UCSD-AML1 (cell line): Measurements from ENCODE around the gene TBC1D22A.
"Not testable (repeated sequence)": the region's sequence is repeated elsewhere in the genome, so short reads cannot be mapped to it uniquely, and the experiment has no call there.

Source experiments
- DNase-seq: peaks from one replicate; lab custom pipeline; 2025; ENCODE audit not compliant: unreplicated experiment; lab: John Stamatoyannopoulos, UW

Gene TBC1D22A

DNA sequence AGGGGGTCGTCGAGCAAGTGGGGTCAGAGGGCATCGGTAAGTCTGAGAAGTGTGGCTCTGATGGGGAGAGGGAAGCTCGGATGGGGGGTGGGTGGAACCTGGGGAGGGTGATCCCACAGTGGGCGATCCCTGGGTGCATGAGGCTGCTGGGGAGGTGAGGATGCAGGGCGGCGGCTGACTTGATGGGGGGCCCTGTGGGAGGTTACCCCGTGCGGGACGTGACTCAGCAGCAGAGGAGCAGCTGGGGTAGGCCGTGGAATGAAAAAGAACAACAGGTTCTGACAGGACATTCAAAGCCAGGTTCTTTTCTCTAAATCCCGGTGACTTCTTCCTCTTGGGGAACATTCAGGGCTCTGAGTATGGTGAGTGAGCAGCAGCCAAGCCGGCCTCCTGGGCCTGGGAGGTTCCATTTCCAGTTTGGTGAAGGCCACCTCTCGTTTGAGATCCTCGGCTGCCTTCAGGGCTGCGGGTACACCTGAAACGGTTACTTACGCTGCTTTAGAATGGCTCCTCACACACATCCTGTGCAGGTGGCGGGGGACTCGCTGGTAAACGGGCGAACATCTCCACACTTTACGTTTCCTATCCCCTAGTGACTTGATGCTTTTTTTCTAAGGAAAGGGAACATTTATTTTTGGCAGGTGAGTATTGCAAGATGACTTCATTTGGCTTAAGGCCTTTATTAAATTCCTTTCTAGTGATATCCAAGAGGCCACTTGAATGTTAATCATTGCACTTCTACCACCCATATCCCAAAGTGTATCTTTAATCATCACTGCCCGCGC lies 278.2 kb downstream of the TBC1D22A start:
- DNase-seq = no peak

DNA sequence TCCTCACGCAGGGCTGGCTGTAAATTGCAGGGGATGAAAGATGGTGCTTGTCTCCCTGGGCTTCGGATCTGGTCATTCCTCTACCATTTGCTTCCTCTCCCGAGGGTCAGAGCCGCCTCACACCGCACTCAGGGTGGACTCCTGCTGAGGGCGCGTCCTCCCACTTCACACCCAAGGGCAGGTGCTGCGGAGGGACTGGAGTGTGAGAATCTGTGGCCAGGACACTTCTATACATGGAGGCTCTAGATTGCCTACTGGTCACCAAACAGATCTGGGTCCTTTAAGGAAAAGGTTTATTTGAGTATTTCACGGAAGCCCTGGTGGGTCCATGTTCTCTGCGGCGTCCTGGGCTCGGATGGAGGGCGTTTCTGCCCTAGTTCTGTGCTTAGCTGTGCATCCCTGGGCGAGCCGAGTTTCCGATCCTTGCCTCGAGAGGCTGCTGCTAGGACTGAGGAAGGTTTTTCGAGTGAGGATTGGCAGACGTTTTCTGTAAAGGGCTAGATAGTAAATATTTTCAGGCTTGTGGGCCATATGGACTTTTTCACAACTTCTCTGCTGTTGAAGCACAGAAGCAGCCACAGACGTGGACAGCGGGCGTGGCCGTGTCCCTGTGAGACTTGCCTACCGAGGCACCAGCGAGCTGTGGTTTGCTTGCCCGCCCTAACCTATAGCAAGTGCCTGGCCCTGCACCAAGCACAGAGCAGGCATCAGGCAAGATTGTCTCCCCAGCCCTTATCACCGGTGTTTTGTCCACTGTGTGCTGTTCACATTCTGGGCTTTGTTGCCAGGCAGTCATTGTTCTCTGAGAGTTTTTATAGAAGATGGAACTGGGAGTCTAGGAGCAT lies 279.0 kb downstream of the TBC1D22A start:
- DNase-seq = no peak

DNA sequence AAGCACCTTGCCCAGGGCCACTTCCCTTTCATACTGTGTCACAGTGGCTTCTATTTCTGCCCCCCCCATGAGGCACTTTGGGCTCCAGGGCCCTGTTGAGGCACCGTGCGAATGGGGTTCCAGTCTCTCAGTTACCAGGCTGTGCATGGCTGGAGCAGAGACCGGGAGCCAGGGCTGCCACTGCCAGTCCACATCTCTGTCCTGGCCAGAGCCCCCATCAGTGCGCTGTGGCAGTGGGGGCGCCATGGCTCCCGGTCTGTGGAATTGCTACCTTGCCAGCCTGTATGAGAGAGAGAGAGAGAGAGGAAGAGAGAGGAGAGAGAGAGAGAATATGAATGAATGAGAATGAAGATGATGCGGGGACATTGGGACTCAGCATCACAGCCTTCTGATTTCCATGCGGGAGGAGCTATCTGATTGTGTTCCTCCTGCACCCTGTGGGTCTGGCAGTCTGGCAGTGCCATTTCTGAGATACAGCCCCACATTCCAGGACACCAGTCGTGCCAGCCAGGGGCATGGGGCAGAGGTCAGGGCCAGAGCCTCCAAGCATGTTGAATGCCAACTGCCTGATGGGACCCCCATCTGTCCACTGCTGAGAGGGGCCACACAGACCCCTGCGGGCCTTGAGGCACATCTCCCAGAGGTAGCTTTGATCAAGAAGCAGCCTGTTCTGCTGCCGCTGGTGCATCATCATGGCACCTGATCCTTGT lies 279.8 kb downstream of the TBC1D22A start:
- DNase-seq = no peak

DNA sequence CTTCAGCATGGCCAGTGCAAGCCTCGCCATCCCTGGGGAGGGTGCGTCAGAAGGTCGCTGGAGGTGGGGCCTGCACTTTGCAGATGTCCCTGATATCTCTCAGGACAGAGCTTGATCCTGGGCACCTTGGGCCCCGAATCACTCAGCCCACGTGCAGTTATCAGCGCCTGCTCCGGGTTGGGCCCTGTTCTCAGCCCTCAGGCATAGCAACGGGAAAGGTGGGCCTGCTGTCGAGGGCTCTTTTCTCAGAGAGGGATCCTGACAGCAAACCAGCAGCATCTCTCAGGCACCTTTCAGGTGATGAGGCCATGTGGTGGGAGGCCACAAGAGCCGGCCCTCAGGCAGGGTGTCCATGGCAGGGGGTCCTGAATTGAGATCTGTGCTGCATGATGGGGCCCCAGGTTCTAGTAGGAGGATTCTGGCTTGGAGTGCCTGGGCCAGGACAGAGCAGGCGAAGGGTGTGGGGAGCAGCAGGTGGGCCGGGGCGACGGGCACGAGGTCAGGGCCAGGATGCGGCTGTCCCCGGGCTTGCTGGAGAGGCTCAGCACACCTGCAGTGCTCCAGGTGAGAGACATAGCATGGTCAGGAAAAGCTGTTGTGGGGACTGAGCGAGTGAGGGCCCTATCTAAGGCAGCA lies 280.5 kb downstream of the TBC1D22A start:
- no peak for DNase-seq

DNA sequence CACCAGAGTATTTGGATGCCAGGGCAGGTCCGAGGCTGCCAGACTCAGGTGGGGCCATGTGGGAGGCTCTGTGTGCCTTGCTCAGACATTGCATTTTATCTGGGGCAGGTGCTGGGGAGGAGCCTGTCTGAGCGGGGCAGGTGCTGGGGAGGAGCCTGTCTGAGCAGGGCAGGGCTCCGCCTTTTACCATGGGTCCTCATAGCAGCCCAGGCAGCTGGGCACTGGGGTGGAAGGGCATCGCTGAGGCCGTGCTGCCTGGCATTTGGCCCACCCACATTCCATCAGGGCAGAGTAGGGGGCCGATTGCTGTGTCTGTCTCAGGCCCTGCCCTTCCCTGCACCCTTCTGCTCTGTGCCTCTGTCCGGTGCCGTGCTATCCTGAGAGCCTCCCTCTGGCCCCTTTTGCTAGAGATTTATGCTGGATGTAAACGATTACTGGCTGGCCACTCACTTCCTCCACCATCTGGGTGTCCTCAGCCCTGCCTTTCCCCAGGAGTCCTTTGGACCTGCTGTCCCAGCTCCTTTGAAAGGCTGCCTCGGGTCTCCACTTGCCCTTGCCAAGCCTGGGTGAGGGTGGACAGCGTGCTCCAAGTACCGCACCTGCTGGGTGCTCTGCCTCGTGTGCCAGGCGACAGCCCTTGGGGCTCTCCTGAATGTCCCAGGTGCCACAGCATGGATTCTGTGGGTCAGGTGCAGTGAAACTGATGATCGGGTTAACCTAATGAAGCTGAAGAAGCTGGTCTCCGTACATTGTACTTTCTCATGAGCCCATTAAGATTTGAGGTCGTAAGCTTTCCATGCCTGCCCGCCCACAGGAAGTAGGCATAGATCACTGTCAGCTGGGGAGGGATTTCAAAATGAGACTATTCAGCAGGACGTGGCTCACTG lies 281.6 kb downstream of the TBC1D22A start:
- DNase-seq = no peak

DNA sequence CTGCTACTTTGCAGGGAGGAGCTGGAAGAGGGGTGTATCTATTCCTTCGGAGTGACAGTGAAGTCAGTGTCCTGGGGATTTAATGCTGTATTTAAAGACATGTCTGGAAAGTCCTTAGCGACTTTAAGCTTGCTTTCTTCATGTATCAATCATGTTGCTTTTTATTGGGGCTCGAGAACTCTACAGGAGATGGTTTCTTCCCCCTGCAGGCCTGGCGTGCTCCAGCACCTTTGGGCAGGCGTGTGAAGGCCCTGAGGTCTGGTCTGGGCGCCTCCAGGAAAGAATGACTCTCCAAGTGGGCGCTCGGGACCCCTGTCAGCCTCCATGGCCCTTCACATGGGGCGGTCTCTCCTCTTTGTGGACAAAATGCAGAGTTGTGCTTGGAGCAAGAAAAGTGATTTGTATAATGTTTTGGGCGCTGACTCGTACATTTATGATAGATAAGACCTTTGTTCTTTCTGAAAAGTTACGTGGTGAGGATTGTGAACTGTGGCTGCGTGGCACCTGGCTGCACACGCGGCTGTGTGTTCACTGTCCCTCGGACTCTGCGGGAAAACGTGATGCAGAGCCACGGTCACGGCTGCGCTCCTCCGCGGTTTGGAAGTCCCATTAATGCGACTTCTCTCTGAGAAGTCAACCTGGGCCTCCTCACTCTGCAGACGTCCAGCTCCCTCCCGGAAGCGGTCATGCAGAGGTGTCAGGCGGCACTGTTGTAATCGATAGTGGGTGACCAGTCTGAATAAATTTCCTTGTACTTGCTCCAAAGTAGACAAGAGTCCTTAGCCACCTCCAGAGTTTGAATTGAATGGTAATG lies 282.5 kb downstream of the TBC1D22A start:
- no peak for DNase-seq

DNA sequence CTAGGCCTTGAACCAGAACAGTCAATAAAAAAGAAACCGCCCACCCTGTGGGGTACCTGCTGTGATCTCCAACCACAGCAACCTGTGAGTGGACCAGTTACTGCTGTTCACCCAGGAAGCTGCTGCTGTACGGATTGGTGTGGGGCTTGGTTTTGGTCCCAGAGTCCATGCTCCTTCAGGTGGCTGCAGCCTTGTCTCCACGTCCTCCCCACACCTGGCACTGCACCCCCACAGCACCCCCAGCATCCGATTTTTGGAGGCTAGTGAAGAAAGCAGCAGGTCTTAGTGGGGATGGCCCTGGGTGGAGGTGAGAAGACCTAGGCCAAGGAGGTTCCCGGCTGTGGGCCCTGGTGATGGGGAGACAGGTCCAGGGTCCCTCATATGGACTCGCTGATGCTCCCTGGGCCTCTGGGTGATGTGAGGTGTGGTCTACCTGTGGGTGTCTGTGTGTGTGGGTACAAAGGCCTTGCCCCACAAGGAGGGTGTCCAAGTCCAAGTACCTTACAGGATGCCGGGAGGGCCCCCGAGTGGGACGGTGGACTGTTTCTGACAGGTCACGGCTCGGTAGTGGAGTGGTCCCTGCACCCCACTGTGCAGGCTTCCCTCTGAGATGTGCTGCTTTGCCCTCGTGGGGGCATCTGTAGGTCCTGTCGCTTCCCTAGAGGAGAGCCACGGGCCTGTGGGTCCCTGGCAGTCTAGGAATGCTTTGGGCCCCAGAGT lies 283.4 kb downstream of the TBC1D22A start:
- no peak for DNase-seq

DNA sequence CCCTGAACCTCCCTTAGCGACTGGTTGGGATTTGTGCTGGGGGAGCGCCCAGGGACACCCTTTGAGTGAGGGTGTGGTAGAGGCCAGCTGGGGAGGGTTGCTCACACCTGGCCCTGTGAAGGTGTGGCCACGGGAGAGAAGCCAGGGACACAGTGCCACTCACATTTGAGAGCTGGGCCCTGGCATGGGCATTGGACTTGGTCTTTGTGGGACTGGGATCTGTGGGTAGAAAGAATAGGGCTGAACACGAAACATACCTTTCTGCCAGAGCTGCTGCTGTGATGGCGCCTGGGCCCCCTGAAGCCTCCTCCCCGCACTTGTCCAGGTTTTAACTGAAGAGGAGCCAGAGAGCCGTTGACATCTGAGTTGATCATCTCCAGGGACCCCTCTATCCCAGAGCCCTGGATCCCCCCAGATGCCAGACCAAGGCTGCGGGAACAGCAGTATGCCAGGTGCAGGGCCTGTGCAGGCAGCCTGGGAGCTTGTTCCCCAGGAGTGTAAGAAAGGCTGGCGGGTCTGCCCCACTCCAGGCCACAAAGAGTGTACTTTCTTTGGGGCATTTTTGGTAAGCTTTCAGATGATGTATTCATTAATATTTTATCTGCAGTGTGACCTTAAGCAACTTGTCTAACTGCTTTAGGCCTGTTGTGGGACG lies 284.1 kb downstream of the TBC1D22A start:
- no peak for DNase-seq

DNA sequence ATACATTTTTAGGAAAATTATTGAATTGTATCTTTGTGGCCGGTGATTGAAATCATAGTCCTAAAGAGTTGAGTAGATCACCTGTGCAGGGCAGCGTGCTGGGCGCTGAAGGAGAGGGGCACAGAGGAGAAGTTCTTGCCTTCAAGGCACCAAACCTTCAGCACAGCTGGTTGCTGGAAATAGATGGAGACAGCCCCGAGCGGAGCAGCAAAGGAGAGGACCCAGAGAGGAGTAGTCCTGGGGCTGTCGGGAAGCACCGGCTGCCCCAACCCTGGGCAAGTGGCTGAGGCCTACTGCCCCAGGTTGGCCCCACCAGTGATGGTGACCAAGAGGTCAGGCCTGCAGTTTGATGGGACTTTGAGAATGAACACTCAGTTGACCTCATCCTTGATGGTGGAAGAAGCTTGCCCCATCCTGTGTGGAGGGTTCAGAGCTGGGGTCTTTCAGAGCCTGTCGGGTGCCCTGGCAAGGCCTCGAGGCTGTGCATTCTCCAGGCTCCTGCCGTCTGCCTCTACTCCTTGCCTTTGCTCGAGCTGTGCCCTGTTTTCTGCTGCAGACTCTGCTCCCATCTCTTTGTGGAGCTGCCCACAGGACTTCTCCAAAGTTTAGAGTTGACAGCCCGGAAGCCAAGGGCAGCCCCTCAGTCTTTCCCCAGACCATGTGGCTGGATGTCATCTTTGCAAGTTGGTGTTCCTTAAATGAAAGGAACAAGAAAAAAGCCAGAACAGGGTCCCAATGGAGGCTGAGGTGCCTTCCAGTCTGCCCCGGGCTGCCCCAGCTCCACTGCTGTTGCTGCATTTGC lies 285.1 kb downstream of the TBC1D22A start:
- DNase-seq = no peak

DNA sequence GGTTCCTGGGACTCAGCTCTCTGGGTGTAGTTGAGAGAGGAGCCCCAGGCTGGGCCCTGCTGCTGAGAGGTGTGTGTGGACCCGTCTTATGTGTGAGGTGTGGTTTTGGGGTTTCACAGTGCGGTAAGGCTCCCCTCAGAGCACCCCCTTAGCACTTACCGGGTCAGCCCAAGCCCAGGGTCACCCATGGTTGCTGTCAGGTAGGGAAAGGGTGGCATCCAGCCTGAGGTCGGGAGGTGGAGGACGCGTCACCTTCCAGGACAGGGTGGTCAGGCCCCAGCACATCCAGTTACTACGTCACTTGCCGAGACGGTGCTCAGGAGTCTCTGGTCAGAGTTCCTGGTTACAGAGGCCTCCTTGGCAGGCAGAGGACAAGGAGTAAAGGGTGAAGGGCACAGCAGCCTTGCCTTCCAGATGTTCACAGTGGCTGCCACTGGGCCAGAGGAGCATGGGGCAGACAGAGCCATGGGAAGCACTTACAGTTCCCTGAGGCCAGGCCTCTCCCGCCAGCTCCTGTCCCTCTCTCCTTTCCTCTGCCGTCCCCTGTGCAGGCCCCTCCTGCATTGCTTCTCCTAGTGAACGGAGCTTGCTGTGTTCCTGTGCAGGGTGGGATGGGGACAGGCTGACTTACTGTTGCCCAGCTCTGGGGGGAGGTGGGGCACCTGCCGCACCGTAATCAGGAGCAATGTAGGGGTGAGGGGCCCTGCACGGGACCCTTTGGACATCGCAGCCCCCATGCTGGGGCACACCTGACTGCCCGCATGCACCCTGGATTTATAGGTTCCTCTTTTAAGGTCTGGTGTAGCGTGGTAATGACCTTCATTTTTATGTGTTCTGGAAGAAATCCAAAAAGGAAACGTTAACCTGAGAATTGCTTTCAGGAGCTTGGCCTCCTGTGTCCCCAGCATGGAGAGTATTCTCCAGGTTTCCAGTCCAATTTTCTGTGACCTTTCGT lies 285.9 kb downstream of the TBC1D22A start:
- no peak for DNase-seq

DNA sequence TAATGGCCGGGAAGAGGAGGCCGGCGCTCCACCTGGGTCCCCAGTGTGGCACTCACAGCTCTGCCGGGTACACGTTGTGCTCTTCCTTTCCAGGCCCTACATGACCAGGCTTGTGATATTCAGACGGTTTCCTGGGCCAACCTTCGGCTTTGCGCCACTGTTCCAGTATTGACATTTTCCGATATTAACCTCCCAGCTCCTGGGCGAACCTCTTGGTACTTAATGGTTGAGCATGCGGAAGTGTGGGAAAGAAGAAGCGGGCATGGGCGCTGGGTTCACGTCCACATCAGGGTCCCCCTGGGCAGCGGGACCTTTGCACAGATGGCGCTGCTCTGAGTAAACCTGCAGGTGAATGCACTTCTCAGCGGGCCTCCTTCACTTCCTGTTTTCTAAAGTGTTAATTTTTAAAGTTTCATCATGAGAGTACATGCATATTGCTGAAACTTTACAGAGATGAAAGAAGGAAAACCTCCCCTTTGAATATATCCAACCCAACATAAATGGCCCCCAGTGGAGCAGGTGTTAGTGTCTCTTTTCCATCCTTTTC lies 286.7 kb downstream of the TBC1D22A start:
- no peak for DNase-seq

DNA sequence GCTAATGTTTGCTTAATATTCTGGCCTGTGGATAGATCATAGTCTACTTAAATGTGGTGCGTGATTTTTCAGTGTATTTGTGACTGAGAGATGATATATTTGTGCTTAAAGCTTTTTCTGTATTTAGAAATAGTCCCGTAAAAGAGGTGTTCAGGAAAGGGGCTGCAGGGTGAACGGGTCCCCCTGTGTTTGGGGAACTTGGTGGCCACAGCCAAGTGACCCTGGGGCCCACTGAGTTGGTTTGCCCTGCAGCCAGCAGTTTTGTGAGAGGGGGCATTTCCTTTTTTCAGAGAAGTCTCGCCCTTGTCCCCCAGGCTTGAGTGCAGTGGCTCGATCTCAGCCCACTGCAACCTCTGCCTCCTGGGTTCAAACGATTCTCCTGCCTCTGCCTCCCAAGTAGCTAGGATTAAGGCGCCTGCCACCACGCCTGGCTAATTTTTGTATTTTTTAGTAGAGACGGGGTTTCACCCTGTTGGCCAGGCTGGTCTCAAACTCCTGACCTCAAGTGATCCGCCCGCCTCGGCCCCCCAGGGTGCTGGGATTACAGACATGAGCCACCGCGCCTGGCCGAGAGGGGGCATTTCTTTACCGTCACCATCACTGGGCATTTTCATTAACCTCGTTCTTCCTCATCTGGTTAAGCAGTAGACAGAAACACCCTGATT lies 287.4 kb downstream of the TBC1D22A start:
- DNase-seq = not testable (repeated sequence)

DNA sequence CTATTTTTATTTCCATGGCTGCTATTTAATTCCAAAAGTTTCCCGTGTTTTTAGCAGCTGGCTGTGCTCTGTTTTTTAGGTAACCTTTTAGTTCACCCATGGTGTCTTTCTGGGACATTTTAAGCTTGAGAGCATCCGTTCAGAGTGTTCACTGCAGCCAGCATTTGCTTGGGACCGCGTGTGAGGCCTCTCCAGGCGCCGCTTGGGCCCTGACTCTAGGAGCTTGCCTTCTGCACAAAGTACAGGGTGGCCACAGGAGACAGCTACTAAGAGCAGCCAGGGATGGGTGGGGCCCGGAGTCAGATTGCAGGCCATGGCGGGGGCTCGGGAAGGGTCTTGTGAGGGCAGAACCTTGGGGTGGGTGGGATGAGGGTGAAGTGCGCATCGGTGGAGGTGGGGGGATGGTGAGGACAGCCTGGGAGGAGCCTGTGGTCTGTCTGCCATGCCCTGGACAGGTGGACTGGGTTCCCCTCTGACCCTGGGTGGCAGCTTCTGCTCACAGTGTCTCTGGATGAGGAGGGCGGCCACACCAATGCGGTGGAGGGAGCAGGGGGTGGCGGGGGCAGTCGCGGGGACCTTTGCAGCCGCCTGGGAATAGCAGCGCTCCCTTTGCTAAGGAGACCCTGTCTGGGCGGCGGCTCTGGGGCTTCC lies 288.1 kb downstream of the TBC1D22A start:
- no peak for DNase-seq

DNA sequence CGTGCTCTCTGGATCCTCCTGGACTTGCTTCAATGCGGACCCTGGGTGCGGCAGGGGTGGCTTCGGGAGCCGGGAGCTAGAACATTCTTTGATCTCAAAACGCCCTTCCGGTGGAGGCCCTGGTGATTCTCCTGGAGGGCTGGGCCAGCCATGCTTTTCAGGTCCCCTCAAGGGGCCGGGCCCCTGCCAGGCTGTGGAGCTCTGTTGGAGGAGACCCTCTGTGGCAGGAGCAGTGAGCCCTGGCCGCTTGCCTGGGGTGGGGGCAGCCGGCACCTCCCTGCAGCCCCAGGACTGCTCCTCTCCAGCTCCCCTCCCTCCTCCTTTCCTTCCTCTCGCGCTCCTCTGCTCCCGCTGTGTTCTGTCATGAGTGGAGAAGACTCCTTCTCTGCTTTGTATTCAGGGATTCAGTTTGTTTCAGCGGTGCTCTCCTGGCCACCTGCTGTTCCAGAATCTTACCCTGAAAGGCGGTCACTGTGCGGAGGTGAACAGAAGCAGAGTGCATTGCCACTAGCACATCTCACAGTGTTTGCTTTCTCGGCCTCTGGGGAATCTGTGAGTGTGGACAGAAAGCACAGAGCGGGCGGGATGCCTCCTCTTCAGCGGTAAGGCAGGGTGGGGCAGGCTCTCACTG lies 289.1 kb downstream of the TBC1D22A start:
- DNase-seq = no peak
